Measurements from ENCODE around the gene FAM53B. TPM values are rescaled to one million over a fixed set of nuclear protein-coding genes. Genes with fewer than 3 reads are reported as not detected.

The FAM53B gene
- total RNA-seq, 1 donor from 2014 or later: 19.3 TPM

DNA sequence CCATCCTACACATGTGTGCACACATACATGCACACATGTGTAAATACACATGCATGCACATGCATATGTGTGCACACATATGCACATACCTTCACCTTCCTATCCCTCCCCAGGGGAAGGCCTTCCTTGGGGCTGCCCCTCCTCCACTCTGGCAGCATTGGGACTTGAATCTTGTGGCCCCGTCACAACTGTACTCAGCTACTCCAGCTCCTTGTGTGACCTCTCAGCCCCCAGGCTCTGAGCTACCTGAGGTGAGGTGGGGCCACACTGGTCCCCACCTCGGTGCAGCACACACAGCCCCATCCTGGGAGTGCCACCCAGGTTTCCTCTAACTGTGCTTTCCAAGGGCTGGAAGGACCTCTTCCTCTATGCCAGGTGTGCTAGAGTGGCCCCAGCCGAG, 166.5 kb downstream of the FAM53B start:
- H3K4me1 Mint-ChIP-seq (ENCODE audit: low read depth): no peaks in the 10 kb centered on the region
- H3K9me3 Mint-ChIP-seq: peaks cover 4% of the 10 kb centered on the region
- intact Hi-C loops (cut with micrococcal nuclease): no loop called here
- H3K27me3 Mint-ChIP-seq (ENCODE audit: low read depth): no peaks in the 10 kb centered on the region
- no peak for DNase-seq (ENCODE audit: low spot score)
- H3K4me3 Mint-ChIP-seq (ENCODE audit: low read depth): no peak overlapping the region
- H3K36me3 Mint-ChIP-seq (ENCODE audit: low read depth): no peaks in the 10 kb centered on the region
- no peak overlapping the region for H3K27ac Mint-ChIP-seq

DNA sequence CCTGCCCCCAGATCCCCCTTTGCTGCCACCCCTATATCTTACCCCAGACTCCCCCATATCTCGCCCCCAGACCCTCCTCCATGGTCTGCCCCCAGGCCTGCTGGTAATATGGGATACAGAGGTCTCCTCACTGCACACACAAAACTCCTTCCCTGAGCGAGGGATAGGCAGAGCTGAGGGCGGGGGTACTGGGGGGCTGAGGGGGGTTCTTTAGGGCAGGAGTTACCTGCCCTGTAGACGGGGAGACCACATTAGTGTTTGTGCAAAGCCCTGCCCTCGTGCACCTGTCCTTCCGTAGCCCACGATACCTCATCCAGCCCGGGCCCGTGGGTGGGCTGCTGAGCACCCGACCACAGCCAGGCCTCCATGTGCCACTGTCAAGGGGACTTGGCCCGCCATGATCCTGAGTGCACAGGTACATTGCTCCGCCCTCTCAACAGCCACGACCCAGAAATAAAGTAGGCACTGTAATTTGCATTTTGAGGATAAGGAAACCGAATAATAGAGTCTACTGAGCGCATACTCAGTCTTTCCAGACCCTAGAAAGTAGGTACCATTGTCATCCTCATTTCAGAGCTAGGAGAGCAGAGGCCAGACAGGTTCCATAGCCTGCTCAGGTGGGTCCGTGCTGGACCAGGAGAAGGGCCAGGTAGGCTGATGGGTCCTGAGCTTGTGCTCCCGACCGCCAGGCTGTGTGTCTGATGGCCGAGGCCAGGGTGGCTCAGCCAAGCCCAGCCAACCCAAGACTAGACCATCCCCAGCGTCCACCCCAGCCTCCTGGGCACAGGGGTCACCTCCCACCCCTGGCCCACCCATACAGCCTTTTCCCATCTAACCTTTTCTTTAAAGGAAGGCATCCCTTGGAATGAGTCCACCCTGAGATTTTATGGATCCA, 167.4 kb downstream of the FAM53B start:
- H3K4me1 Mint-ChIP-seq (ENCODE audit: low read depth): no peaks in the 10 kb centered on the region
- H3K9me3 Mint-ChIP-seq: peaks cover 4% of the 10 kb centered on the region
- H3K4me3 Mint-ChIP-seq (ENCODE audit: low read depth): no peak overlapping the region
- intact Hi-C loops (cut with micrococcal nuclease): no loop called here
- no peak for DNase-seq (ENCODE audit: low spot score)
- no peaks in the 10 kb centered on the region for H3K27me3 Mint-ChIP-seq (ENCODE audit: low read depth)
- H3K27ac Mint-ChIP-seq: no peak overlapping the region
- H3K36me3 Mint-ChIP-seq (ENCODE audit: low read depth): no peaks in the 10 kb centered on the region

GRCh38 chr10:124575107-124576035, 168.8 kb downstream of the FAM53B start:
- intact Hi-C loops (cut with micrococcal nuclease): no loop called here
- H3K9me3 Mint-ChIP-seq: no peaks in the 10 kb centered on the region
- no peak overlapping the region for H3K27ac Mint-ChIP-seq
- no peaks in the 10 kb centered on the region for H3K4me1 Mint-ChIP-seq (ENCODE audit: low read depth)
- no peaks in the 10 kb centered on the region for H3K27me3 Mint-ChIP-seq (ENCODE audit: low read depth)
- no peak overlapping the region for H3K4me3 Mint-ChIP-seq (ENCODE audit: low read depth)
- DNase-seq (ENCODE audit: low spot score): no peak
- H3K36me3 Mint-ChIP-seq (ENCODE audit: low read depth): no peaks in the 10 kb centered on the region

GRCh38 chr10:124574456-124575070, 169.6 kb downstream of the FAM53B start:
- Mint-ChIP-seq H3K27me3 (ENCODE audit: low read depth) (no peaks in the 10 kb centered on the region), H3K9me3 (no peaks in the 10 kb centered on the region), H3K4me3 (ENCODE audit: low read depth) (no peak overlapping the region), H3K27ac (no peak overlapping the region), H3K36me3 (ENCODE audit: low read depth) (no peaks in the 10 kb centered on the region), H3K4me1 (ENCODE audit: low read depth) (no peaks in the 10 kb centered on the region)
- intact Hi-C loops (cut with micrococcal nuclease): no loop called here
- DNase-seq (ENCODE audit: low spot score): no peak

DNA sequence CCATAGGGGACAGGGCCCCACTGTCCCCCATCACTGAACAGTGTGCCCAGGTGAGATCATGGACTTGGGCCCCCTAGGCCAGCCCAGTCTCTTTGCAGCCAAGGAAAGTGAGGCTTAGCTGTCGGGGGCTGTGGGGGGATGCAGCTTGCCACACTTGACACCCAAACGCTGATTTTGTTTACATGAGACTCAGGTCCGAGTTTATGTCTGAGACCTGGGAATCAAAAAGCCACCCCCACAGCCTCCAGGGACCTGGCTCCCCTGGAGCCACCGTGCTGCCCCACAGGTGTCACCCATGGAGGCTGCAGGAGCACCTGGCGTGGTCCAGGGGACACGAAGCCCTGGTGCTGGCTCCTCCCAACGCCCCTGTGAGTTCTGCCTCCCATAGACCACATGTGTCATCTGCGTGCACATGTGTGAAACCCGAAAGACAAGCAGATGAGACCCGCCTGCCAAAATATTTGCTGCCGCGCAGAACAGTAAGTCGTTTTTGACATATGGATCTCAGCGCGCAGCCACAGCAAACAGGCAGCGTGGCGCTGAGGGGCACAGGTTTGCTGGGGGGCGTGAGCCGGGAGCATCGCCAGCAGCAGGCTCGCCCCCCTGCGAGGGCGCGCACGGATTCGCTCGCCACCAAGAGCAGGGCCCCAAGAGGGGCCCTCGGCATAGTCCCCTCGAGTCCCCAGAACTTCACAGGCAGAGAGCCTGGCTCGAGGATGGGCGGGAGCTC, 170.3 kb downstream of the FAM53B start:
- H3K27me3 Mint-ChIP-seq (ENCODE audit: low read depth): no peaks in the 10 kb centered on the region
- no peaks in the 10 kb centered on the region for H3K36me3 Mint-ChIP-seq (ENCODE audit: low read depth)
- intact Hi-C loops (cut with micrococcal nuclease): no loop called here
- H3K9me3 Mint-ChIP-seq: no peaks in the 10 kb centered on the region
- H3K4me3 Mint-ChIP-seq (ENCODE audit: low read depth): no peak overlapping the region
- no peaks in the 10 kb centered on the region for H3K4me1 Mint-ChIP-seq (ENCODE audit: low read depth)
- DNase-seq (ENCODE audit: low spot score): no peak
- H3K27ac Mint-ChIP-seq: no peak overlapping the region

GRCh38 chr10:124572751-124573150, 171.4 kb downstream of the FAM53B start:
- H3K36me3 Mint-ChIP-seq (ENCODE audit: low read depth): no peaks in the 10 kb centered on the region
- H3K27ac Mint-ChIP-seq: no peak overlapping the region
- no peak for DNase-seq (ENCODE audit: low spot score)

GRCh38 chr10:124570646-124571045, 173.5 kb downstream of the FAM53B start:
- Mint-ChIP-seq H3K4me1 (ENCODE audit: low read depth) (no peaks in the 10 kb centered on the region), H3K9me3 (no peaks in the 10 kb centered on the region), H3K4me3 (ENCODE audit: low read depth) (no peak overlapping the region), H3K27me3 (ENCODE audit: low read depth) (no peaks in the 10 kb centered on the region), H3K27ac (no peak overlapping the region), H3K36me3 (ENCODE audit: low read depth) (no peaks in the 10 kb centered on the region)
- intact Hi-C loops (cut with micrococcal nuclease): no loop called here
- no peak for DNase-seq (ENCODE audit: low spot score)

More at GRCh38 chr10:124572751-124573150, 171.4 kb downstream of the FAM53B start:
- Mint-ChIP-seq H3K4me1 (ENCODE audit: low read depth) (no peaks in the 10 kb centered on the region), H3K9me3 (no peaks in the 10 kb centered on the region), H3K27me3 (ENCODE audit: low read depth) (no peaks in the 10 kb centered on the region), H3K4me3 (ENCODE audit: low read depth) (no peak overlapping the region)
- intact Hi-C loops (cut with micrococcal nuclease): no loop called here

DNA sequence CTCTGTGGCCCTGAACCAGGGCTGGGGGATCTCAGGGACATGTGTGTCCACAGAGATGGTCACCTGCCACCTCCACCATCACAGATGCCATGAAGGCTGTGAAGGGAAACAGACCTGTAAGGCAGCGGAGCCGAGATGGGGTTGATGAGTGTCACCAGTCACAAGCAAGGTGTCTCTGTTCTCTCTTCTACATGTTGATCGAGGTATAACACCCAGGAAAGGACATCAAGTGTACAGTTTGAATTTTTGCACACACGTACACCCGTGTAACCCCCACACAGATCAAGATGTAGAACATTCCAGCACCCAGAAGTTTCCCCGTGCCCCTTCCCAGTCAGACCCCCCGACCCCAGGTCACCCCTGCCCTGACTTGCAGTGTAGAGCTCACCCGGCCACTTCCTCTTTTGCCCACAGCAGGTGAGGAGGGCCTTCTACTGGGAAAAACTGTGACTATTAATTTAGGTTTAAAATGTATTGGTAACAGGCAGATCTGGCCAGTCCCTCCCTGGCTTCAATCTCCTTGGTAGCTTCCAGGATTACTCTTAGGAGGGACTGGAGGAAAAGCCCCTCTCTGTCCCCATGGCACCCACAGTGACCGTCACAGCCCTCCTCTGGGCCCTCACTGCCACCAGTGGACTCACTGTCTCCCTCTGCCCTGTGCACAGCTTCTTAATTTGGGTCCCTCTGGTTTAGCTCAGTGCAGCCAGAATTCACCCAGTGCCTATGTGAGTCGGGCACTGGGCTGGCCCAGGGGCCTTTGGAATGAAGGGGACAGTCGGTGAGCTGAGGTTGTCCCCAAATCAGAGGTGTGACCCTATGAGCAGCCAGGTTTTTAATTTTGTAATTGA, 174.3 kb downstream of the FAM53B start:
- intact Hi-C loops (cut with micrococcal nuclease): no loop called here
- Mint-ChIP-seq H3K9me3 (no peaks in the 10 kb centered on the region), H3K36me3 (ENCODE audit: low read depth) (no peaks in the 10 kb centered on the region), H3K27ac (no peak overlapping the region), H3K27me3 (ENCODE audit: low read depth) (no peaks in the 10 kb centered on the region), H3K4me1 (ENCODE audit: low read depth) (no peaks in the 10 kb centered on the region), H3K4me3 (ENCODE audit: low read depth) (no peak overlapping the region)
- DNase-seq (ENCODE audit: low spot score): no peak

Other genes with a start within 250 kb of the FAM53B start
- 20.9 and 21.0 TPM in 2 replicates for gene EEF1AKMT2, start 47.5 kb upstream of the FAM53B start, total RNA-seq
- 18.6 and 19.5 TPM in 2 replicates for gene ABRAXAS2, start 57.4 kb upstream of the FAM53B start, total RNA-seq
- gene ZRANB1, start 197.7 kb upstream of the FAM53B start, total RNA-seq: 12.1 and 13.4 TPM in 2 replicates